Central memory CD8-positive, alpha-beta T cell (primary cell): ENCODE results near the gene ZCCHC2.

ENCODE experiments used
- ATAC-seq: fragments of 150-1000 bp; cut with Tn5 transposase; replicated peaks from 2 replicates; pipeline ENCODE4 v1.10.0; 2022; ENCODE audit warnings: mild to moderate bottlenecking, moderate FRiP score, moderate number of reproducible peaks; ENCODE audit not compliant: poor library complexity, severe bottlenecking; ENCODE audit errors: extremely low read depth
- DNase-seq, 2 donors: peaks; one replicate each; pipeline ENCODE4 v3.0.0; 2021; ENCODE audit warnings: low spot score in 2 of 2
- H3K27ac Mint-ChIP-seq: one replicate; pipeline ENCODE4 v1.8.0; 2022; ENCODE audit warnings: low read depth, mild to moderate bottlenecking, moderate library complexity, mixed read lengths
- H3K27me3 Mint-ChIP-seq: one replicate; pipeline ENCODE4 v1.8.0; 2022; ENCODE audit warnings: mixed read lengths
- H3K36me3 Mint-ChIP-seq: one replicate; pipeline ENCODE4 v1.8.0; 2022; ENCODE audit warnings: mild to moderate bottlenecking, moderate library complexity, mixed read lengths; ENCODE audit not compliant: insufficient read depth
- H3K4me1 Mint-ChIP-seq: one replicate; pipeline ENCODE4 v1.8.0; 2022; ENCODE audit warnings: mixed read lengths
- H3K4me3 Mint-ChIP-seq: one replicate; pipeline ENCODE4 v1.8.0; 2022; ENCODE audit warnings: mild to moderate bottlenecking, moderate library complexity, mixed read lengths
- H3K9me3 Mint-ChIP-seq: one replicate; pipeline ENCODE4 v1.8.0; 2022; ENCODE audit warnings: mixed read lengths

ZCCHC2 gene

DNA sequence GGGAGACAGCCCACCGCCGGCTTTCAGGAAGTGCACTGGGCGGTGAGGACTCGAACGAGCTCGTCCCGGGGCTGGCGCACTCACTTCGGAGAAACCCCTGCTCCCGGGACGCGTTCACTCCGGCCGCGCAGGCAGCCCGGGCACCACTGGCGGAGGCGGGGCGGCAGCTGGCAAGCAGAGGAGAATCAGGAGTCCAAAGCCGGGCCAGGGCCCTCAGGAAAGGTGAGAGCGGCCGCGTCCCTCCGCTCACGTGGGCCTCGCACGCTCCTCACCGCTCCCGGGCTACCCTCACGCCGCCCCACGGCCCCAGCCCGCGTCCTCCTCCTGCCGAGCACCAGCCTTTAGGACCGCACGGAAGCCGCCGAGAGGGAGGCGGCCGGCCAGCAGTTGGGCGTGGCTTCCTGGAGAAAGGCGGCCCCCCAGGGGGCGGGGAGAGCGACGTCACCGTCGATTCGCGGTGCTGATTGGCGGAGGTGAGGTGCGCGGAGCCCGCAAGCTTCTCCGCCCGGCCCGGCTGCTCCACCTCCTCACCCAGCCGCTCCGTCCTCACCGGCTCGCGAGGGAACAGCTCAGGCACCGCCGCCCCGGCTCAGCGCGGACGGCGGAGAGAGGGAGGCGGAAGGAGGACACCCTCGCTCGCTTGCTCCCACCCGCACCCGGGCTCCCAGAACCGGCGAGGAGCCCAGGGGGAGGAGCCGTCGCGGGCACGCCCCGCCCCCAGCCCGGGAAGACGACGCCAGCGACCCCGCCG, at the start of gene ZCCHC2:
Gene ZCCHC2 (plus strand): TSS at position 522 of the 751 bp plus-strand sequence. CDS start 400 bp downstream, outside the sequence.
- Mint-ChIP-seq H3K9me3 (no peaks in the 10 kb centered on the region), H3K36me3 (peaks cover 16% of the 10 kb centered on the region), H3K27me3 (no peaks in the 10 kb centered on the region), H3K4me3 (peak within 1 kb of the TSS; percentile 86), H3K27ac (peak within 1 kb of the TSS; percentile 95), H3K4me1 (peaks cover 29% of the 10 kb centered on the region)
- ATAC-seq (peak; percentile 75), DNase-seq (peak; percentile 98 to 100)

DNA sequence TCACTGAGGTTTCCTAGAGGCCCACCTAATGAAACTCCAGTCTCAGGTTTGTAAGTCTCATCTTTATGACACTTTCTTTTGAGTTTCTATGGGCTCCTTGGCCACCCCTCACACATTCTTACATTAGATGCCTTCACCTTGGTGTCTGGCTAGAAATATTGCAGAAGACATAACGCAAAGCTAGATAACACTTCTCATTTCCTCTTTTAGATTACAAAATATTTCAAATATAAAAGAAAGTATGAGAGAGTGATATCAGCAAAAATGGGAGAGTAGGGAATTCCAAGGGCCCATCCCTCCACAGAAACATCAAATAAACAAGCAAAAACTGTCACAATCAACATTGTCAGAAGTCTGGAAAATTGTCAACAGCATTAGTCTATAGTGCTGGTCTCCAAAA, 43.3 kb upstream of the ZCCHC2 start:
- H3K4me3 Mint-ChIP-seq, result no peak overlapping the region
- ATAC-seq (no peak), DNase-seq (no peak)
- no peaks in the 10 kb centered on the region for H3K36me3 Mint-ChIP-seq
- H3K4me1 Mint-ChIP-seq, result no peaks in the 10 kb centered on the region
- H3K9me3 Mint-ChIP-seq, result peaks cover 16% of the 10 kb centered on the region
- no peak overlapping the region for H3K27ac Mint-ChIP-seq
- H3K27me3 Mint-ChIP-seq, result peaks cover 82% of the 10 kb centered on the region

DNA sequence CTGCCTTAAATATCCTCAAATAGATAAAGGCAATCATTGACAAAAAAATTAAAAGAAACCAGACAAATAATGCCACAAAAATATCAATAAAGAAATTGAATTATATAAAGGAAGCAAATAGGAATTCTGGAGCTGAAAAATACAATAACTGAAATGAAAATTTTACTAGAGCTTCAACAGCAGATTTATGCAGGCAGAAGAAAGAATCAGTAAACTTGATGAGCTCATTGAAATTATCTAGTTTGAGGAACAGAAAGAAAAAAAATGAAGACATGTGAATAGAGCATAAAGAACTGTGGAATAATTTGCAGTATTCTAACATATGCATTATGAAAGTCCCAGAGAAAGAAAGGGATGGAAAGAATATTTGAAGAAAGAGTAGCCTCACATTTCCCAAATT, 41.9 kb upstream of the ZCCHC2 start:
- DNase-seq, result no peak
- peaks cover 16% of the 10 kb centered on the region for H3K9me3 Mint-ChIP-seq
- H3K4me3 Mint-ChIP-seq, result no peak overlapping the region
- no peak for ATAC-seq
- H3K27me3 Mint-ChIP-seq, result peaks cover 82% of the 10 kb centered on the region
- H3K36me3 Mint-ChIP-seq, result no peaks in the 10 kb centered on the region
- H3K27ac Mint-ChIP-seq, result no peak overlapping the region
- H3K4me1 Mint-ChIP-seq, result no peaks in the 10 kb centered on the region

DNA sequence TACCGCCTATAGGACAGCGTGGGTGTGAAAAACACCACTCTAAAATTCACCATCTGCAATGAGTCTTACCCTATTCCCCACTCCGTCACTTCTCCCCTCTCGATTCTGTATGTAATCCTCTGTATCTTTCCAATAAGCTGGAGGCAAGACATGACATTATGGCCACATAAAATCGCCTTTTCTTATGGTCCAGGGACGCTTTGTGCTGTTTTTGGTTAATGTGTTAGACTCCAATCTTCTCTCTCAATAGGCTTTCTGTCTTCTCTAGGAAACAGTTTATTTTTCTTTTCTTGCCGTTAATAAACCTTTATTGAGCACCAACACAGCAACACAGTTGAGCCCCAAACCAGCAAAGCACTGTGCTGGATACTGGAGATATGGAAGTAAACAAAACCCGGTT, 37.9 kb upstream of the ZCCHC2 start:
- no peak overlapping the region for H3K4me3 Mint-ChIP-seq
- peaks cover 60% of the 10 kb centered on the region for H3K27me3 Mint-ChIP-seq
- no peaks in the 10 kb centered on the region for H3K4me1 Mint-ChIP-seq
- H3K27ac Mint-ChIP-seq, result no peak overlapping the region
- ATAC-seq (no peak), DNase-seq (no peak)
- no peaks in the 10 kb centered on the region for H3K36me3 Mint-ChIP-seq
- peaks cover 15% of the 10 kb centered on the region for H3K9me3 Mint-ChIP-seq

DNA sequence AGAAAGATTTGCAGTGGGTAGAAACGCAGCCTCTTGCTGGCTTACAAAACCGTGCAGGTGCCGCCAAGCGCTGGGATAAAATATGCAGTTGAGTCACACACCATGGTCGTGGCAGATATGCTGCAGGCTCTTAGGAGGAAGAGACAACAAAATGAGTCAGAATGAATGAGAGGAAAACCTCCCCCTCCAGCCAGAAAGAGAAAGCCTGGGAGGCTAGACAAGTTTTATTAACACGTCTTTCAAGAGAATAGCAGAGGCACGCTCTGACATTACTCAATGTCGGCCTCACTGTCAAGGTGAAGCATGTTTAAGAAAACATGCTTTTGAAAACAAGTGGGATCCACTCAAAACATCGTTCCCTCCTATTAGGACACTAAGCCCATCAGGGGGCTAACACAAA, 37.1 kb upstream of the ZCCHC2 start:
- peaks cover 7% of the 10 kb centered on the region for H3K9me3 Mint-ChIP-seq
- H3K4me1 Mint-ChIP-seq, result no peaks in the 10 kb centered on the region
- no peak for DNase-seq
- peaks cover 62% of the 10 kb centered on the region for H3K27me3 Mint-ChIP-seq
- no peak overlapping the region for H3K27ac Mint-ChIP-seq
- H3K4me3 Mint-ChIP-seq, result no peak overlapping the region
- ATAC-seq, result no peak
- H3K36me3 Mint-ChIP-seq, result no peaks in the 10 kb centered on the region

DNA sequence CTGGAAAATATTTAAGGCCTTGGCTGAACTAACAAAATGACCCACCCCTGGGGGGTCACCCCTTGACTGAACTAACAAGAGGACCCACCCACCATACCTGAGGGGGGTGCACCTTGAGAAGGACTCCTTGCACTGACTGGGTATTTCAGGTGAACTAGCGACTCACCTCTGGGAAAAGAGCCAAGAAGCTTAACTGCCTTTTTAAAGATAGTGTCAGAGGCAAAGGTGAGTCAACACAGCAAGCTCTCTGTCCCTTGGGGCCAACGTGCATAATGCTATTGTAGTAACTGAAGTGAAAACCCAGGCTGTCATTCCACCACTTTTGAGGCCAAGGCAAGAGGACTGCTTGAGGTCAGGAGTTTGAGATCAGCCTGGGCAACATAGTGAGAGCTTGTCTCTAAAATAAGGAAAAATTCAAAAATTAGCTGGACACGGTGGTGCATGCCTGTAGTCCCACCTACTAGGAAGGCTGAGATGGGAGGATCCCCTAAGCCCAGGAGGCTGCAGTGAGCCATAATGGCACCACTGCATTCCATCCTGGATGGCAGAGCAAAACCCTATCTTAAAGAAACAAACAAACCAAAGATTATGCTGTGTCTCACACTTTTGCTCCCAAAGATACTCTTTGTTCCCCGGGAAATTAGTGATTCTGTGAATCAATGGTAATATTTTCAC, 36.4 kb upstream of the ZCCHC2 start:
- Mint-ChIP-seq H3K27me3 (peaks cover 62% of the 10 kb centered on the region), H3K4me1 (no peaks in the 10 kb centered on the region), H3K36me3 (no peaks in the 10 kb centered on the region), H3K4me3 (no peak overlapping the region), H3K9me3 (no peaks in the 10 kb centered on the region), H3K27ac (no peak overlapping the region)
- DNase-seq (no peak), ATAC-seq (no peak)

DNA sequence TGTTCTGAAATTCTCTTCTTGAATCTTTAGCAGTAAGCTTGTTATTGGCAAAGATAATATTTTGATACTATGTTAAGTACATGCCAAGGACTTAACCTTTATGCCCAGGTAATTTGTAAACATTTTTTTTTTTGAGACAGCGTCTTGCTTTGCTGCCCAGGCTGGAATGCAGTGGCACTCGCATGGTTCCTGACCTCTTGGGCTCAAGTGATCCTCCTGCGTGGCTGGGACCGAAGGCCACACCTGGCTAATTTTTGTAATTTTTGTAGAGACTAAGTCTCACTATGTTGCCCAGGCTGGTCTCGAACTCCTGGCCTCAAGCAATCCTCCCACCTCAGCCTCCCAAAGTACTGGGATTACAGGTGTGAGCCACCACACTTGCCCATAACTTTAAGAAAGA, 35.7 kb upstream of the ZCCHC2 start:
- Mint-ChIP-seq H3K4me3 (no peak overlapping the region), H3K36me3 (no peaks in the 10 kb centered on the region), H3K27ac (no peak overlapping the region), H3K9me3 (no peaks in the 10 kb centered on the region), H3K4me1 (no peaks in the 10 kb centered on the region), H3K27me3 (peaks cover 64% of the 10 kb centered on the region)
- ATAC-seq (no peak), DNase-seq (no peak)

DNA sequence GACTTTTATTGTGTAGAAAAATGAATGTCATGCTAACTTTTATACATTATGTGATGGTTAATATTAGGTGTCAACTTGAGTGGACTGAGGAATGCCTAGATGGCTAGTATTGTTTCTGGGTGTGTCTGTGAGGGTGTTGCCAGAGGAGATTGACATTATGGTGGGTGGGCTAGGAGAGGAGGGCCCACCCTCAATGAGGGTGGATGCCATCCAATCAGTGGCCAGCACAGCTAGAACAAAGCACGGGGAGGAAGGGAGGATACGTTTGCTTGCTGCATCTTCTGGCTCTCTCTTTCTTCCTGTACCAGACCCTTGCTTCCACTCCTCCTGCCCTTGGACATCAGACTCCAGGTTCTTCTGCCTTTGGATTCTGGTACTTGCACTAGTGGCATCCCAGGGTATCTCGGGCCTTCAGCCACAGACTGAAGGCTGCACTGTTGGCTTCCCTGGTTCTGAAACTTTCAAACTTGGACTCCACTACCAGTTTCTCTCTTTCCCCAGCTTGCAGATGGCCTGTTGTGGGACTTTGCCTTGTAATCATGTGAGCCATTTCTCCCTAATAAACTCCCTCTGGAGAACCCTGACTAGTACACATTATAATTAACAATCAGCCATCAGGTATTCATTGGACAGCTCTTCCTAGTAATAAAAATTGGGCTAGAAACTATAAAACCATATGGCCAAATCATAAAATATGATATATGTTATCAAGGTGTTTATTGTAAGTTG, 31.7 kb upstream of the ZCCHC2 start:
- Mint-ChIP-seq H3K27ac (no peak overlapping the region), H3K27me3 (peaks cover 56% of the 10 kb centered on the region), H3K4me1 (no peaks in the 10 kb centered on the region), H3K4me3 (no peak overlapping the region), H3K9me3 (no peaks in the 10 kb centered on the region), H3K36me3 (no peaks in the 10 kb centered on the region)
- ATAC-seq, result no peak
- DNase-seq, result no peak

DNA sequence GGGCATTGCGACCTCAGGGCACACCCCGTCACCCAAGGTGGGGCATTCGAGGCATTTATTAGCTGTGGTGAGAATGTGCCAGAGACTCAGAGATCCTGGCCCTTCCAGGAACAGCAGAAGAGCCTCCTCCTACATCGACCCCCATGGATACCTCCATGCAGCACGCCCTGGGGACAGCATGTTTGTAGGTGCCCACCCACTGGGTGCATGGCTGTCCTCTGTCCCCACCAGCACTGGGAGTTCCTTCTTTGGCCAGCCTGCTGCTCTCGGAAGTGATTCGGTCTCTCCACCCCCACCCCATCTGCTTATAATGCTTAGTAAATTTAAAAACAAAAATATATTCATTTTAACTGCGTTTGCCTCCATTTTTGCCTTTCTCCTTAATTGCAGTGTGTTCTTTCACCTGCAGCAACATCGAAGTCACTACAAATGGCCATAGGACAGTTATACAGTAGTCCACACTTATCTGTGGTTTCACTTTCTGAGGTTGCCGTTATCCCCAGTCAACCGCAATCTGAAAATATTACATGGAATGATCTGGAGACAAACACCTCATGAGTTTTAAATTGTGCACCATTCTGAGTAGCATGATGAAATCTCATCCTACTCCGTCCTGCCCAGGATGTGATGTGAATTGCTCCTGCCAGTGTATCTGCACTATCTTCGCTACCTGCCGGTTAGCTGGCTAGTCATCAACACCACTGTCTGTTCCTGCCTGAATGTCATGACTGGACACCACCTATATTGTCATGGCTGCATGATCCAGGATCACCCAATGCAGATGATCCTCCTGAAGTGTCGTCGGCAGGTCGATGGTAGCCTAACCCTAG, 29.6 kb upstream of the ZCCHC2 start:
- no peaks in the 10 kb centered on the region for H3K36me3 Mint-ChIP-seq

DNA sequence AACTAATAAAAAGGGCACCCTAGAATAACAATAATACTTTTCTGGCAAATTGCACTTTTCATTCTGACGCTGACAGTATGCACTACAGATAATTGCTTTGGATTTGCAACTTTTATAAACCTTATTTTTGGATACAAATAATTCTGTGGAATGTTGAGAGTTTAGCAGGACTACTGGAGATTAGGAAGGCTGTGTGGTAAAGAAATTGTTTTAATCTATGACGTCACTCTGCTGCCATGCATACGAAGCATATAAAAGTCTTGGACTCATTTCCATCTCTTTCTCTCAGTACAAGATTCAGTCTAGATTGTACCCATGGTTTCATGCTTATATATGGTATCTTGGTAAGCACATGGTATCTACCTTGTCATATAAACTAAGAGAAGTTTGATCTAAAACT, 28.1 kb upstream of the ZCCHC2 start:
- Mint-ChIP-seq H3K36me3 (no peaks in the 10 kb centered on the region), H3K4me3 (no peak overlapping the region), H3K9me3 (no peaks in the 10 kb centered on the region), H3K27ac (no peak overlapping the region), H3K4me1 (no peaks in the 10 kb centered on the region), H3K27me3 (peaks cover 49% of the 10 kb centered on the region)
- ATAC-seq (no peak), DNase-seq (no peak)

More for the DNA sequence above, 29.6 kb upstream of the ZCCHC2 start:
- ATAC-seq (no peak), DNase-seq (no peak)
- Mint-ChIP-seq H3K9me3 (no peaks in the 10 kb centered on the region), H3K4me1 (no peaks in the 10 kb centered on the region), H3K27ac (no peak overlapping the region), H3K4me3 (no peak overlapping the region), H3K27me3 (peaks cover 56% of the 10 kb centered on the region)

DNA sequence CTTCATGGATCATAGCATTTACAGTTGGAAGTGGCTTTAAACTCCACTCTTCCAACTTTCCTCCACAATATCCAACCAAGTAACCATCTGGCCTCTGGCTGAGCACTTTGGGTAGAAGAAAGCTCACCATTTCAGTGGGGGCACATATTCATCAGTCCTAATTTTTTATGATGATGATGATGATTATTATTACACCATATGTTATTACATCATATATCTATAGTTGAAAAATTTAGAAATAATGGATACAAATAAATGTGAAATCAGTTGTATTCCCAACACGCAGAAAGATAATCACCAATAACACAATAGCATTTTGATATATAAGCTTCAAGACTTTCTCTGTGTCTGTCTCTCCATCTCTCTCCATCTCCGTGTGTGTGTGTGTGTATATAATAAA, 26.6 kb upstream of the ZCCHC2 start:
- H3K9me3 Mint-ChIP-seq, result no peaks in the 10 kb centered on the region
- no peak overlapping the region for H3K4me3 Mint-ChIP-seq
- H3K36me3 Mint-ChIP-seq, result no peaks in the 10 kb centered on the region
- no peaks in the 10 kb centered on the region for H3K4me1 Mint-ChIP-seq
- DNase-seq, result no peak
- H3K27me3 Mint-ChIP-seq, result peaks cover 35% of the 10 kb centered on the region
- no peak for ATAC-seq
- H3K27ac Mint-ChIP-seq, result no peak overlapping the region

DNA sequence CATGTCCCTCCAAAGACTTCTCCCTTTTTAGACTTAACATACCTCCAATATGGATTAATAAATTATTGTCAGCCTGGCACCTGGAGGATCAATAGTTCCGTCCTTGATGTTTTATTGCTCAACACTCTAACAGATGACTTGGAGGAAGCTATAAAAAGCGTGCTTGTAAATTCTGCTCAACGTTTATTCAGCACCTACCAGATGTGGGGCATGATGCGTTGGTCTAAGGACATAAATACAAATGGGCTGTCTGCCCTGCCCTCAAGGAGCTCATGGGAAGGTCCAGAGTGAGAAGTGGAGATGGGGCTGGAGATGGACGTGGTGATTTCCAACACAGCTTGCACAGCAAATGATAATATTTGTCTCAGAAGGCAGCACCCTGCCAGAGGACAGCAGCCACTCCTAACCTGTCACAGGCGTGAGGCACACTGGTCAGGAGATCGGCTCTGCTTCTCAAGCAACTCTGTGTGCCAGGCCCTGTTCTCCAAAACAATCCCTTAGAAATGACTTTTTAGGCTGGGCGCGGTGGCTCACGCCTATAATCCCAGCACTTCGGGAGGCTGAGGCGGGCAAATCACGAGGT, 25.5 kb upstream of the ZCCHC2 start:
- H3K36me3 Mint-ChIP-seq, result no peaks in the 10 kb centered on the region
- ATAC-seq, result no peak
- peaks cover 24% of the 10 kb centered on the region for H3K27me3 Mint-ChIP-seq
- H3K4me1 Mint-ChIP-seq, result no peaks in the 10 kb centered on the region
- H3K27ac Mint-ChIP-seq, result no peak overlapping the region
- no peak overlapping the region for H3K4me3 Mint-ChIP-seq
- no peak for DNase-seq
- H3K9me3 Mint-ChIP-seq, result no peaks in the 10 kb centered on the region
